MM.1S (cell line): ENCODE data around the gene ARHGAP26.

Experiments used
- EZH2 ChIP-seq: fragments of 300-600 bp; sonication (generic); optimal IDR thresholded peaks from 2 replicates; pipeline ENCODE3; 2017; ENCODE audit warnings: low read depth, mild to moderate bottlenecking, antibody characterized with exemption, low read length, mixed read lengths
- EZH2phosphoT487 ChIP-seq: fragments of 300-600 bp; sonication (generic); IDR thresholded peaks from 2 replicates; pipeline ENCODE4 v1.6.1; 2018; ENCODE audit warnings: antibody characterized with exemption, low read length
- TF ChIP-seq, protein P1 (sequence below): fragments of 300-600 bp; sonication (generic); IDR thresholded peaks from 2 replicates; pipeline ENCODE4 v1.5.1; 2016; ENCODE audit warnings: antibody characterized with exemption, low read length, mixed read lengths

DNA sequence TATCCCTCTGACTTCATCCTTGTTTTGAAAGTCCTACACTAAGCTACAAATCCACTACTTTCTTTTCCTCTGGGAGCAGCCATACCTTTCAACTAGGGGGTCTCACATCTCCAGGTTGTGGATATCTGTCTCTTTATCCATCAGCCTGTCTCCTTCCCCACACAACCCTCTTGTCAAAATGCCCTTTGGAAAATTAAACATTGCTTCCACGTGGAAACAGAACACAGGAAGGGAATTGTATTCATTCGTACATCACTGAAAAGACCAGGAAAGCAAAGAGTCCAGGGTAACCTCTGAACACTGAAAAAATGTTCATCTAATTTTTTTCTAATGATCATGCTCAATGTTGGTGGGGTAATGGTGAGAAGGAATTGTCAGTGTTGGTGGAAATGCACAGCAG lies 429.7 kb downstream of the ARHGAP26 start:
- TF ChIP-seq, protein P1, sequence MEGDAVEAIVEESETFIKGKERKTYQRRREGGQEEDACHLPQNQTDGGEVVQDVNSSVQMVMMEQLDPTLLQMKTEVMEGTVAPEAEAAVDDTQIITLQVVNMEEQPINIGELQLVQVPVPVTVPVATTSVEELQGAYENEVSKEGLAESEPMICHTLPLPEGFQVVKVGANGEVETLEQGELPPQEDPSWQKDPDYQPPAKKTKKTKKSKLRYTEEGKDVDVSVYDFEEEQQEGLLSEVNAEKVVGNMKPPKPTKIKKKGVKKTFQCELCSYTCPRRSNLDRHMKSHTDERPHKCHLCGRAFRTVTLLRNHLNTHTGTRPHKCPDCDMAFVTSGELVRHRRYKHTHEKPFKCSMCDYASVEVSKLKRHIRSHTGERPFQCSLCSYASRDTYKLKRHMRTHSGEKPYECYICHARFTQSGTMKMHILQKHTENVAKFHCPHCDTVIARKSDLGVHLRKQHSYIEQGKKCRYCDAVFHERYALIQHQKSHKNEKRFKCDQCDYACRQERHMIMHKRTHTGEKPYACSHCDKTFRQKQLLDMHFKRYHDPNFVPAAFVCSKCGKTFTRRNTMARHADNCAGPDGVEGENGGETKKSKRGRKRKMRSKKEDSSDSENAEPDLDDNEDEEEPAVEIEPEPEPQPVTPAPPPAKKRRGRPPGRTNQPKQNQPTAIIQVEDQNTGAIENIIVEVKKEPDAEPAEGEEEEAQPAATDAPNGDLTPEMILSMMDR, result no peak
- TF ChIP-seq EZH2phosphoT487, result no peak
- TF ChIP-seq EZH2, result no peak
